SU-DHL-6 (cell line): ENCODE measurements around the gene RLBP1.

Experiments
- H2AFZ ChIP-seq: fragments of 200-600 bp; sonication (generic); 2 replicates; pipeline ENCODE4 v1.6.1; 2014; ENCODE audit warnings: low read depth, mild to moderate bottlenecking, moderate library complexity, mixed read lengths, antibody characterized with exemption, low read length; ENCODE audit not compliant: severe bottlenecking
- H3F3A ChIP-seq: fragments of 200-600 bp; shearing (Covaris generic); 2 replicates; pipeline ENCODE4 v1.6.0; 2016; ENCODE audit warnings: antibody characterized with exemption, mild to moderate bottlenecking; ENCODE audit not compliant: insufficient read depth
- H3K27ac ChIP-seq: fragments of 200-600 bp; sonication (generic); 2 replicates; pipeline ENCODE4 v1.5.1; 2016; ENCODE audit warnings: low read depth, mild to moderate bottlenecking, low read length, moderate library complexity, mixed read lengths
- H3K27me3 ChIP-seq: fragments of 200-600 bp; sonication (generic), shearing (Covaris generic); 2 replicates; pipeline ENCODE4 v1.6.0; 2014; ENCODE audit warnings: mild to moderate bottlenecking, low read length
- H3K36me3 ChIP-seq: fragments of 200-600 bp; sonication (generic); 2 replicates; pipeline ENCODE4 v1.6.1; 2014; ENCODE audit warnings: mild to moderate bottlenecking, low read length, mixed read lengths
- H3K4me2 ChIP-seq: fragments of 300-600, 200-600 bp; shearing (Covaris generic), sonication (generic); 2 replicates; pipeline ENCODE4 v1.6.0; 2014; ENCODE audit warnings: low read length, low read depth, mild to moderate bottlenecking; ENCODE audit not compliant: poor library complexity, severe bottlenecking
- H3K4me3 ChIP-seq: fragments of 200-600 bp; sonication (generic); 2 replicates; pipeline ENCODE4 v1.5.1; 2014; ENCODE audit warnings: antibody characterized with exemption, low read length, mild to moderate bottlenecking, mixed read lengths; ENCODE audit not compliant: insufficient read depth, poor library complexity, severe bottlenecking
- H3K79me2 ChIP-seq: fragments of 200-600 bp; sonication (generic); 2 replicates; pipeline ENCODE4 v1.6.1; 2014; ENCODE audit warnings: mild to moderate bottlenecking, low read length, moderate library complexity; ENCODE audit not compliant: insufficient read depth
- H3K9ac ChIP-seq: fragments of 200-600 bp; sonication (generic); 2 replicates; pipeline ENCODE4 v1.7.0; 2014; ENCODE audit warnings: mild to moderate bottlenecking, low read length
- H3K9me2 ChIP-seq: fragments of 200-600 bp; sonication (generic); replicated peaks from 2 replicates; pipeline ENCODE4 v1.6.1; 2014; ENCODE audit warnings: low read length; ENCODE audit not compliant: insufficient read depth
- H3K9me3 ChIP-seq: fragments of 200-600 bp; sonication (generic); 2 replicates; pipeline ENCODE4 v1.6.1; 2014; ENCODE audit warnings: low read length, mixed read lengths; ENCODE audit not compliant: insufficient read depth
- H4K20me1 ChIP-seq: fragments of 200-600 bp; sonication (generic); 2 replicates; pipeline ENCODE4 v1.6.1; 2014; ENCODE audit warnings: low read depth, mild to moderate bottlenecking, antibody characterized with exemption, low read length, moderate library complexity, mixed read lengths
- EZH2phosphoT487 ChIP-seq: fragments of 200-600 bp; sonication (generic), shearing (Covaris generic); conservative IDR thresholded peaks from 2 replicates; pipeline ENCODE4 v1.6.1; 2018; ENCODE audit warnings: mild to moderate bottlenecking, antibody characterized with exemption, low read length, moderate library complexity, mixed read lengths
- TF ChIP-seq, protein P1 (sequence below): fragments of 200-600 bp; sonication (generic); IDR thresholded peaks from one replicate; pipeline ENCODE4 v1.5.1; 2017; ENCODE audit warnings: antibody characterized with exemption, mild to moderate bottlenecking, low read length, moderate library complexity; ENCODE audit not compliant: insufficient read depth, poor library complexity, severe bottlenecking

The RLBP1 gene

DNA sequence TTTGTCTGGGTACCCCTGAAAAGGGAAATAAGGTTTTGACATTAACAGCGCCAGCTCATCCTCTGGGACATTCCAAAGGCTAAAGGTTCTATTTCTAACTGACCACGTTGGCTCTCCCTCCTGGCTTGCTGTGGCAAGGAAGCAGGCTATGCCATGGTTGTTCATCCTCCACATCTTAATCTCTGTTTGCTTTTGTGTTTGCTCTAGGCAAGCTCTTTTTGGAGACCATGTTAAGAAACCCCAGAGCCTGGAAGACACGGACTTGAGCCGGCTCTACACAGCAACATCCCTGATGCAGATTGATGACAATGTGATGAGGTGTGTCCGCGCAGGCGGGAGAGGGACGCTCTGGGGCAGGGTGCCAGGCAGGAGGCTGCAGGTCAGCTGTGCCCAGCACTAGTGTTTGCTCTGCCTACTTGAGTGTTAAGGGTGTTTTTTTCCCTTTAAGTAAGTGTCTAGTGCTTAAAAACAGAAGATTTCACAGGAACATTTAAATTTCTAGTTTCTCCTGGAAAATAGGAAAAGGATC, 33.3 kb downstream of the RLBP1 start:
- Histone ChIP-seq H3K9me2 (no peaks in the 10 kb centered on the region), H2AFZ (no peak overlapping the region), H3K9ac (no peak overlapping the region), H3K4me2 (no peak overlapping the region), H4K20me1 (no peaks in the 10 kb centered on the region), H3K27me3 (no peaks in the 10 kb centered on the region), H3K9me3 (no peaks in the 10 kb centered on the region), H3K36me3 (no peaks in the 10 kb centered on the region), H3K4me3 (no peak overlapping the region), H3K27ac (no peak overlapping the region), H3F3A (no peaks in the 10 kb centered on the region), H3K79me2 (no peaks in the 10 kb centered on the region)
- TF ChIP-seq, protein P1, sequence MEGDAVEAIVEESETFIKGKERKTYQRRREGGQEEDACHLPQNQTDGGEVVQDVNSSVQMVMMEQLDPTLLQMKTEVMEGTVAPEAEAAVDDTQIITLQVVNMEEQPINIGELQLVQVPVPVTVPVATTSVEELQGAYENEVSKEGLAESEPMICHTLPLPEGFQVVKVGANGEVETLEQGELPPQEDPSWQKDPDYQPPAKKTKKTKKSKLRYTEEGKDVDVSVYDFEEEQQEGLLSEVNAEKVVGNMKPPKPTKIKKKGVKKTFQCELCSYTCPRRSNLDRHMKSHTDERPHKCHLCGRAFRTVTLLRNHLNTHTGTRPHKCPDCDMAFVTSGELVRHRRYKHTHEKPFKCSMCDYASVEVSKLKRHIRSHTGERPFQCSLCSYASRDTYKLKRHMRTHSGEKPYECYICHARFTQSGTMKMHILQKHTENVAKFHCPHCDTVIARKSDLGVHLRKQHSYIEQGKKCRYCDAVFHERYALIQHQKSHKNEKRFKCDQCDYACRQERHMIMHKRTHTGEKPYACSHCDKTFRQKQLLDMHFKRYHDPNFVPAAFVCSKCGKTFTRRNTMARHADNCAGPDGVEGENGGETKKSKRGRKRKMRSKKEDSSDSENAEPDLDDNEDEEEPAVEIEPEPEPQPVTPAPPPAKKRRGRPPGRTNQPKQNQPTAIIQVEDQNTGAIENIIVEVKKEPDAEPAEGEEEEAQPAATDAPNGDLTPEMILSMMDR: no peak

DNA sequence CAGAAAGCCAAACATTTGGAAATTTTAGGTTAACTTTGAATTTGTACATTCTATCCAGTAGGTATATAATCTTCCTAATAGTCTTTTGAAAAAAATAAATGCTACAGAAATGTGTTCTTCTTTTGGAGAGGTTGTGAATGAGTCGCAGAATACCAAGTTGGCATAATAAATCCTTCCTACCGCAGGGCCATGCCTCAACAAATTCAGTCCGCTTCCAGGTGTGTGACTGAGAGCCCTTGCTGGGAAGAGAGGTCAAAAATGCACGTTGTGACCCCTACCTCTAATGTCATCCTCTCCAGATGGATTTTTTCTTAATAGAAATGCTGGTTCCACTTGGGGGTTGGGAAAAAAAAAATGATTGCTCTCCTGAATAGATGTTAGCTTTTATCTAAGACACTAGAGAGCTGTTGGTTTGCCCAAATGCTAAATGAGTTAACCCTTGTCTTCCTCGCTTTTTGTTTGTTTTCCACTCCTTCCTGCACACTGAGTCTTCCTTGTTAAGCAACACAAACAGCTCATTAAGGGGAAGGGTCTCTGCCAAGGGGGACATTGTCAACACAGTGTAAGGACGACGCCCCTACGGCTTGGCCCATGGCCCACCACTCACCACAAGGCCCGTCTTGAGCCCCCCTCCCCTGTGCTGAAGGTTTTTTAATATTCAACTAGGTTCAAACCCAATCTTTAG, 33.9 kb downstream of the RLBP1 start:
- Histone ChIP-seq H3K27ac (no peak overlapping the region), H3K9me2 (no peaks in the 10 kb centered on the region), H3K4me2 (no peak overlapping the region), H3K4me3 (no peak overlapping the region), H3F3A (no peaks in the 10 kb centered on the region), H3K27me3 (no peaks in the 10 kb centered on the region), H3K9ac (no peak overlapping the region), H3K36me3 (no peaks in the 10 kb centered on the region), H4K20me1 (no peaks in the 10 kb centered on the region), H2AFZ (no peak overlapping the region), H3K9me3 (no peaks in the 10 kb centered on the region), H3K79me2 (no peaks in the 10 kb centered on the region)
- TF ChIP-seq, protein P1: no peak
- TF ChIP-seq EZH2phosphoT487: no peak

DNA sequence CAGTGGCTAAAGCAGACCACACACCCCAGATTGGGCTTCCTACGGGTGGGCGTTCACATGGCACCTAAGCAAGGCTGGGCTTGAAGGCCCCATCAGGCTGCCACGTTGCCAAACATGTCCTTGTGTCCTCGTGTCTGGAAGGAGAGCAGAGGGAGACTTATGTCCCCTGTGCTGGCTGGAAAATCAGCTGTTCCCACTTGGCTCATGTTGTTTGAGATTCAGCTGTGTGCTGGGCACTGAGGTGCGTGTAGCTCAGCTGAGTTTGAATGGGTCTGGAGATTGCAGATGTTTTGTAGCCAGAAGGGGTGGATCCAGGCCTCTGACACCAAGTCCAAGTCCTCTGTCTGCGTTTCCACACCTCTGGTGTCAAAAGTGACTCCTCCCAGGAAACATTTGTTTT, 34.6 kb downstream of the RLBP1 start:
- no peaks in the 10 kb centered on the region for H3K9me2 ChIP-seq
- H3K4me3 ChIP-seq: no peak overlapping the region
- H3K36me3 ChIP-seq: no peaks in the 10 kb centered on the region
- no peaks in the 10 kb centered on the region for H3F3A ChIP-seq
- TF ChIP-seq, protein P1: no peak
- TF ChIP-seq EZH2phosphoT487: no peak
- H3K79me2 ChIP-seq: no peaks in the 10 kb centered on the region
- H4K20me1 ChIP-seq: no peaks in the 10 kb centered on the region
- H3K9ac ChIP-seq: no peak overlapping the region
- H2AFZ ChIP-seq: no peak overlapping the region
- H3K9me3 ChIP-seq: no peaks in the 10 kb centered on the region
- H3K4me2 ChIP-seq: no peak overlapping the region
- no peaks in the 10 kb centered on the region for H3K27me3 ChIP-seq
- no peak overlapping the region for H3K27ac ChIP-seq
